H1 (cell line): Measurements from ENCODE around the gene ASB4. TPM values are rescaled to one million over a fixed set of nuclear protein-coding genes. Genes with fewer than 3 reads are reported as not detected.

Experiments used
- CTCF ChIA-PET: fragments of 300-600 bp; sonication (Branson Sonifier 250); formaldehyde crosslinking; loops from one replicate; lab custom pipeline; 2021; ENCODE audit not compliant: partially characterized antibody; lab: Charles Lee
- POLR2A ChIA-PET: fragments of 300-600 bp; sonication (Branson Sonifier 250); formaldehyde crosslinking; loops from one replicate; lab custom pipeline; 2021; ENCODE audit warnings: inconsistent platforms; ENCODE audit not compliant: partially characterized antibody; lab: Charles Lee
- DNase-seq, 2 experiments: peaks; one replicate each; pipeline versions ENCODE4 v3.0.0 to v3.0.0-alpha.2; 2010 to 2022; ENCODE audit warnings: low spot score in 2 of 2, low read depth in 1 of 2, mixed read lengths in 1 of 2
- FAIRE-seq: peaks from 2 replicates; lab custom pipeline; 2011; peaks lifted over from hg19 to GRCh38; lab: Jason Lieb, UNC
- H2AFZ ChIP-seq: 2 replicates; pipeline ENCODE4 v1.8.1; 2012; ENCODE audit warnings: low read length, inconsistent platforms
- H2AK5ac ChIP-seq: 2 replicates; pipeline ENCODE4 v1.6.1; 2013; ENCODE audit warnings: low read depth, low read length
- H2BK120ac ChIP-seq: replicated peaks from 2 replicates; pipeline ENCODE3; 2013; ENCODE audit warnings: low read depth, low read length, inconsistent platforms
- H2BK12ac ChIP-seq: 2 replicates; pipeline ENCODE4 v1.6.1; 2013; ENCODE audit warnings: low read depth, low read length
- H2BK15ac ChIP-seq: 2 replicates; pipeline ENCODE4 v1.6.1; 2013; ENCODE audit warnings: low read length
- H2BK20ac ChIP-seq: 2 replicates; pipeline ENCODE4 v1.6.1; 2013; ENCODE audit warnings: low read length
- H2BK5ac ChIP-seq: 2 replicates; pipeline ENCODE4 v1.6.1; 2013; ENCODE audit warnings: low read depth, low read length
- H3K14ac ChIP-seq: 2 replicates; pipeline ENCODE4 v1.6.1; 2013; ENCODE audit warnings: inconsistent platforms; ENCODE audit not compliant: insufficient read length
- H3K18ac ChIP-seq: 2 replicates; pipeline ENCODE4 v1.6.1; 2013; ENCODE audit warnings: low read length; ENCODE audit errors: extremely low read depth
- H3K23ac ChIP-seq: 2 replicates; pipeline ENCODE4 v1.6.1; 2013; ENCODE audit warnings: inconsistent platforms; ENCODE audit not compliant: insufficient read length
- H3K23me2 ChIP-seq: 2 replicates; pipeline ENCODE4 v1.6.1; 2013; ENCODE audit warnings: low read depth, low read length
- H3K27ac ChIP-seq: 2 replicates; pipeline ENCODE4 v1.6.1; 2011; ENCODE audit warnings: low read depth, low read length, inconsistent platforms
- H3K27me3 ChIP-seq, 4 experiments: replicated peaks in 1 of 4; 1 replicate in 1 of 4; 2 replicates in 3 of 4; pipeline versions ENCODE4 v1.6.1 to v1.8.1; 2011 to 2013; ENCODE audit warnings: low read length in 3 of 4, mild to moderate bottlenecking in 3 of 4, inconsistent platforms in 2 of 4, mixed read lengths in 2 of 4, moderate library complexity in 1 of 4; ENCODE audit not compliant: control insufficient read depth in 3 of 4, insufficient read depth in 3 of 4; ENCODE audit errors: extremely low read depth in 1 of 4
- H3K36me3 ChIP-seq, 4 experiments: 2 replicates each; pipeline versions ENCODE4 v1.6.1 to v1.8.1; 2011 to 2013; ENCODE audit warnings: mild to moderate bottlenecking in 4 of 4, low read length in 3 of 4, moderate library complexity in 2 of 4, control low read depth in 1 of 4, inconsistent platforms in 1 of 4; ENCODE audit not compliant: insufficient read depth in 4 of 4, control insufficient read depth in 2 of 4
- H3K4ac ChIP-seq: replicated peaks from 2 replicates; pipeline ENCODE3; 2013; ENCODE audit warnings: low read length, low read depth, mixed read lengths, inconsistent platforms; ENCODE audit not compliant: insufficient read length
- H3K4me1 ChIP-seq, 4 experiments: replicated peaks in 1 of 4; 1 replicate in 1 of 4; 2 replicates in 3 of 4; pipeline versions ENCODE4 v1.6.1 to v1.8.1; 2011 to 2013; ENCODE audit warnings: low read length in 3 of 4, inconsistent platforms in 2 of 4, mixed read lengths in 1 of 4; ENCODE audit not compliant: insufficient read depth in 4 of 4, control insufficient read depth in 3 of 4
- H3K4me2 ChIP-seq, 2 experiments: 2 replicates each; pipeline versions ENCODE4 v1.6.1 to v1.8.1; 2011 to 2013; ENCODE audit warnings: low read depth in 2 of 2, low read length in 2 of 2, control low read depth in 1 of 2, inconsistent platforms in 1 of 2, mild to moderate bottlenecking in 1 of 2; ENCODE audit not compliant: insufficient read depth in 1 of 2
- H3K4me3 ChIP-seq, 4 experiments: fragments of 200-600, 300-600 bp in 1 of 4; sonication (generic), shearing (Covaris generic), sonication (Bioruptor Twin) in 1 of 4; 2 replicates each; pipeline versions ENCODE4 v1.5.1 to v1.8.1; 2011 to 2016; ENCODE audit warnings: low read length in 4 of 4, low read depth in 3 of 4, control low read depth in 2 of 4, inconsistent platforms in 2 of 4, mild to moderate bottlenecking in 2 of 4, mixed read lengths in 1 of 4, moderate library complexity in 1 of 4; ENCODE audit not compliant: insufficient read depth in 2 of 4; ENCODE audit errors: extremely low read depth in 1 of 4
- H3K56ac ChIP-seq: replicated peaks from 2 replicates; pipeline ENCODE3; 2013; ENCODE audit warnings: low read depth, mild to moderate bottlenecking, mixed read lengths, low read length, inconsistent platforms; ENCODE audit not compliant: insufficient read length
- H3K79me1 ChIP-seq: 2 replicates; pipeline ENCODE4 v1.6.1; 2013; ENCODE audit warnings: low read depth, low read length, control low read depth
- H3K79me2 ChIP-seq, 2 experiments: 2 replicates each; pipeline versions ENCODE4 v1.6.1 to v1.8.1; 2012 to 2013; ENCODE audit warnings: low read length in 2 of 2, mild to moderate bottlenecking in 2 of 2, inconsistent platforms in 1 of 2; ENCODE audit not compliant: insufficient read depth in 2 of 2, control insufficient read depth in 1 of 2
- H3K9ac ChIP-seq, 4 experiments: replicated peaks in 1 of 4; 1 replicate in 1 of 4; 2 replicates in 3 of 4; pipeline versions ENCODE4 v1.6.1 to v1.8.1; 2011 to 2013; ENCODE audit warnings: low read depth in 3 of 4, low read length in 3 of 4, control low read depth in 2 of 4, mild to moderate bottlenecking in 2 of 4, moderate library complexity in 2 of 4, inconsistent platforms in 1 of 4; ENCODE audit errors: extremely low read depth in 1 of 4
- H3K9me3 ChIP-seq, 2 experiments: 2 replicates each; pipeline versions ENCODE4 v1.6.1 to v1.8.1; 2012 to 2013; ENCODE audit warnings: mild to moderate bottlenecking in 2 of 2, moderate library complexity in 2 of 2, control low read depth in 1 of 2, inconsistent platforms in 1 of 2, low read depth in 1 of 2, low read length in 1 of 2, mixed read lengths in 1 of 2; ENCODE audit not compliant: insufficient read depth in 2 of 2
- H4K20me1 ChIP-seq, 2 experiments: replicated peaks in 1 of 2; 2 replicates each; pipeline versions ENCODE3 to v1.8.1; 2011 to 2013; ENCODE audit warnings: inconsistent platforms in 2 of 2, low read length in 2 of 2, mild to moderate bottlenecking in 1 of 2; ENCODE audit not compliant: insufficient read depth in 2 of 2, control insufficient read depth in 1 of 2
- H4K5ac ChIP-seq: 2 replicates; pipeline ENCODE4 v1.6.1; 2013; ENCODE audit warnings: low read length, low read depth, mixed read lengths, inconsistent platforms; ENCODE audit not compliant: insufficient read length
- H4K8ac ChIP-seq: 2 replicates; pipeline ENCODE4 v1.8.0; 2013; ENCODE audit warnings: mild to moderate bottlenecking, moderate library complexity, low read length, inconsistent platforms; ENCODE audit not compliant: insufficient read depth; ENCODE audit errors: extremely low read depth
- H4K91ac ChIP-seq: replicated peaks from 2 replicates; pipeline ENCODE3; 2013; ENCODE audit warnings: low read length, mixed read lengths, inconsistent platforms; ENCODE audit not compliant: insufficient read length
- BACH1 ChIP-seq: IDR thresholded peaks from 2 replicates; pipeline ENCODE4 v1.6.1; 2012; ENCODE audit warnings: low read length, improper control_type of control experiment
- GABPA ChIP-seq: IDR thresholded peaks from 2 replicates; pipeline ENCODE4 v1.6.1; 2011; ENCODE audit warnings: mild to moderate bottlenecking, low read length, moderate library complexity, borderline replicate concordance; ENCODE audit not compliant: insufficient read depth
- JUND ChIP-seq: IDR thresholded peaks from 2 replicates; pipeline ENCODE4 v1.6.1; 2011; ENCODE audit warnings: mild to moderate bottlenecking, improper control_type of control experiment, low read length
- MAFK ChIP-seq: IDR thresholded peaks from 2 replicates; pipeline ENCODE4 v1.6.1; 2012; ENCODE audit warnings: low read depth, mild to moderate bottlenecking, improper control_type of control experiment, low read length
- RNF2 ChIP-seq: fragments of 200-900, 300-1000 bp; sonication (generic); IDR thresholded peaks from 2 replicates; pipeline ENCODE4 v1.7.1; 2016; ENCODE audit warnings: borderline replicate concordance, low read depth, mild to moderate bottlenecking, antibody characterized with exemption, low read length; ENCODE audit not compliant: poor library complexity, severe bottlenecking; ENCODE audit errors: missing control alignments
- SP2 ChIP-seq: IDR thresholded peaks from 2 replicates; pipeline ENCODE4 v1.6.1; 2012; ENCODE audit warnings: mild to moderate bottlenecking, low read length, inconsistent platforms
- WGBS, 2 experiments: shearing (Covaris generic) in 1 of 2; methylation state at CpG; one replicate each; pipeline versions ENCODE4 v1.1.6 to v1.1.7; 2013 to 2015; ENCODE audit warnings: low lambda C conversion rate in 2 of 2, mixed read lengths in 2 of 2, inconsistent platforms in 1 of 2, low coverage in 1 of 2, missing lambda C conversion rate in 1 of 2; ENCODE audit not compliant: insufficient replicate concordance in 2 of 2, insufficient coverage in 1 of 2, insufficient read length in 1 of 2; ENCODE audit errors: extremely low coverage in 1 of 2, missing lambda C conversion rate in 1 of 2; 5-methylcytosine and 5-hydroxymethylcytosine counted together
- polyA plus RNA-seq, 7 experiments: library from polyadenylated mRNA; depleted of rRNA in 3 of 7; stranded (reverse) in 5 of 7; unstranded in 2 of 7; fragments of >200 nt in 5 of 7; fragments of 200-250 nt in 2 of 7; gene quantifications; 1 replicate in 5 of 7; 2 replicates in 1 of 7; 4 replicates in 1 of 7; pipeline versions ENCODE4 v1.2.1 to v1.2.3, GENCODE V29; 2011 to 2013; ENCODE audit warnings: missing spikeins in 2 of 7, mixed read lengths in 2 of 7
- total RNA-seq: library from RNA; stranded (reverse); fragmentation: NEBNext Ultra II Directional; extraction: Animal tissue kit (Norgen Biotek cat#: 25700); gene quantifications from 2 replicates; pipeline ENCODE4 v1.2.1, GENCODE V29; 2021
- TF ChIP-seq, protein P1 (sequence below): IDR thresholded peaks from 2 replicates; pipeline ENCODE4 v1.6.1; 2011; ENCODE audit warnings: low read depth, mild to moderate bottlenecking, low read length; ENCODE audit not compliant: insufficient read depth
- TF ChIP-seq, protein P2 (sequence below), 3 experiments: IDR thresholded peaks; 1 replicate in 2 of 3; 2 replicates in 1 of 3; pipeline versions ENCODE4 v1.5.1 to v1.6.1; 2011; ENCODE audit warnings: low read length in 3 of 3, mild to moderate bottlenecking in 3 of 3, inconsistent platforms in 2 of 3, low read depth in 1 of 3, moderate library complexity in 1 of 3; ENCODE audit not compliant: insufficient read depth in 1 of 3; ENCODE audit errors: control extremely low read depth in 1 of 3

ASB4 gene
- total and polyA plus RNA-seq, 2 of the 8 experiments (the other 6 are each of a cell fraction or from before 2014, with no cell fraction given), result not detected

DNA sequence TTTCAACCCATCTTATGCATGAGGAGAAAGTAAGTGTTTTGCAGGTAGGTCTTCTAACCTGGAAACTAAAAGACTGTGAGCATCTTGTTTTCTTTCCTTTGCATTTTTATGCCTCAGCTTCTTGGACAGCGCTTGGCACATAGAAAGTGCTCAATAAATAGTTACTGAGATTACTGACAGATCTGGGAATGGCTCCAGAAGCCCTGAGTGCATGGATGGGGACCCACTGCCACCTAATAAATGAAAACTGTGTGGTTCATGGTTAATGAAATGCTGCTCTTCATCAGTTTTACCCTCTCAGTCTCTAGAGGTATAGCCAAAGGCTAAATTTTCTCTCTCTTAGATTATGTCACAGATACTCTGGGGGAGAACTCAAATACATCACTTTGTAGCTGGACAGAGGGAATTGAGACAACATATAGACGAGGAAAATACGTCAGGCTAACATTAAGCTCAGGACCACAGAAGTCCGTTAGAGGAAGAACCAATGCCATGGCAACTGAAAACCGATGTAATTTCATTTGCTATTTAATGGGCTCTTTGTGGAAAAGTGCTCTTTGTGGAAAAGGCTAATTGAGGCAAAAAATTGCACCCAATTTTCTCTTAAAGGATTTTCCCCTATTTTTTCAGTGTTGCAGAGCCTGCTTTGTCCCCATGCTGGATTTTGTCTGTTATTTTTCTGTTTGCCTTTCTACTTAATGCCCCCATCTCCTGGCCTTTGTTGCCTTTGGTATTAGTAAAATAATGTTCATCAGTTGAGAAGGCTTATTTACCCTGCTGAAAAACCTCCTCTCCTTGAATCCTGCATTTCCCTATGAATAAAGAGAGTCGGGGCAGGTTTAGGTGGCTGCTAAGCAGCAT lies 17.8 kb downstream of the ASB4 start:
- Histone ChIP-seq H3K9ac (no peak overlapping the region), H2AK5ac (no peak overlapping the region), H4K8ac (no peak overlapping the region), H3K56ac (no peak overlapping the region), H3K27ac (no peak overlapping the region), H3K14ac (no peak overlapping the region), H3K79me2 (no peaks in the 10 kb centered on the region), H3K27me3 (peaks cover 0 to 1% (median 0%) of the 10 kb centered on the region in 4 experiments; a peak in 1 of 7 replicates), H3K4ac (no peak overlapping the region), H3K4me2 (peak overlapping the region; percentile 29 to 43; a peak in 3 of 4 replicates), H3K36me3 (no peaks in the 10 kb centered on the region), H3K9me3 (no peaks in the 10 kb centered on the region), H2BK20ac (no peak overlapping the region), H3K18ac (no peak overlapping the region; the same call in 1 of the 2 replicates), H2BK120ac (no peak overlapping the region), H3K4me3 (no peak overlapping the region; a peak in 1 of 8 replicates), H4K91ac (no peak overlapping the region), H2AFZ (peak overlapping the region; percentile 56; the same call in 1 of the 2 replicates), H4K20me1 (no peaks in the 10 kb centered on the region), H2BK12ac (no peak overlapping the region), H2BK5ac (no peak overlapping the region), H3K4me1 (peaks cover 0 to 15% (median 11%) of the 10 kb centered on the region in 4 experiments; a peak in 3 of 7 replicates), H3K23me2 (no peaks in the 10 kb centered on the region), H2BK15ac (no peak overlapping the region), H3K79me1 (no peaks in the 10 kb centered on the region), H3K23ac (no peak overlapping the region), H4K5ac (no peak overlapping the region)
- DNase-seq (no peak), FAIRE-seq (no peak)
- POLR2A ChIA-PET, result no interaction called here
- WGBS, 2 experiments, result 65% methylated on average over 6 of the region's 6 CpGs; no CpG with 5 or more reads in 1 of the 2 experiments
- CTCF ChIA-PET, result interaction anchor here (1.2 to 2.0 kb wide), 2 partner anchors 8 to 25 kb away, joined by 3 to 6 read pairs; no protein-coding TSS in a partner anchor
- TF ChIP-seq, protein P1, sequence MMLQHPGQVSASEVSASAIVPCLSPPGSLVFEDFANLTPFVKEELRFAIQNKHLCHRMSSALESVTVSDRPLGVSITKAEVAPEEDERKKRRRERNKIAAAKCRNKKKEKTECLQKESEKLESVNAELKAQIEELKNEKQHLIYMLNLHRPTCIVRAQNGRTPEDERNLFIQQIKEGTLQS, result no peak
- TF ChIP-seq, protein P2, sequence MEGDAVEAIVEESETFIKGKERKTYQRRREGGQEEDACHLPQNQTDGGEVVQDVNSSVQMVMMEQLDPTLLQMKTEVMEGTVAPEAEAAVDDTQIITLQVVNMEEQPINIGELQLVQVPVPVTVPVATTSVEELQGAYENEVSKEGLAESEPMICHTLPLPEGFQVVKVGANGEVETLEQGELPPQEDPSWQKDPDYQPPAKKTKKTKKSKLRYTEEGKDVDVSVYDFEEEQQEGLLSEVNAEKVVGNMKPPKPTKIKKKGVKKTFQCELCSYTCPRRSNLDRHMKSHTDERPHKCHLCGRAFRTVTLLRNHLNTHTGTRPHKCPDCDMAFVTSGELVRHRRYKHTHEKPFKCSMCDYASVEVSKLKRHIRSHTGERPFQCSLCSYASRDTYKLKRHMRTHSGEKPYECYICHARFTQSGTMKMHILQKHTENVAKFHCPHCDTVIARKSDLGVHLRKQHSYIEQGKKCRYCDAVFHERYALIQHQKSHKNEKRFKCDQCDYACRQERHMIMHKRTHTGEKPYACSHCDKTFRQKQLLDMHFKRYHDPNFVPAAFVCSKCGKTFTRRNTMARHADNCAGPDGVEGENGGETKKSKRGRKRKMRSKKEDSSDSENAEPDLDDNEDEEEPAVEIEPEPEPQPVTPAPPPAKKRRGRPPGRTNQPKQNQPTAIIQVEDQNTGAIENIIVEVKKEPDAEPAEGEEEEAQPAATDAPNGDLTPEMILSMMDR (IDR thresholded peaks at IDR 0.05; ENCODE audit: control extremely low read depth in 1 of 3, insufficient read depth in 1 of 3, low read depth in 1 of 3, low read length in 3 of 3), result no peak
- TF ChIP-seq JUND (no peak), RNF2 (no peak), BACH1 (no peak), MAFK (no peak), GABPA (no peak), SP2 (no peak)
